Kidney (tissue), 14 donors: ENCODE data around the gene LRIT1. TPM values are rescaled to one million over a fixed set of nuclear protein-coding genes. Genes with fewer than 3 reads are reported as not detected.

Source experiments
- DNase-seq, 5 donors: peaks; one replicate each; pipeline ENCODE4 v3.0.0-alpha.2; 2013 to 2020
- FAIRE-seq: peaks from 2 replicates; lab custom pipeline; 2012; peaks lifted over from hg19 to GRCh38; lab: Jason Lieb, UNC
- H3K27ac ChIP-seq, 2 donors: one replicate each; pipeline ENCODE4 v1.7.0; 2013; ENCODE audit warnings: low read depth in 2 of 2, low read length in 2 of 2, inconsistent platforms in 1 of 2
- H3K27me3 ChIP-seq: one replicate; pipeline ENCODE4 v1.7.1; 2013; ENCODE audit warnings: low read length, inconsistent platforms; ENCODE audit not compliant: control insufficient read depth, insufficient read depth
- H3K36me3 ChIP-seq, 3 donors: one replicate each; pipeline versions ENCODE4 v1.7.0 to v1.7.1; 2013; ENCODE audit warnings: low read length in 3 of 3, control low read depth in 1 of 3, inconsistent platforms in 1 of 3; ENCODE audit not compliant: insufficient read depth in 3 of 3, control insufficient read depth in 2 of 3
- H3K4me1 ChIP-seq, 3 donors: one replicate each; pipeline versions ENCODE4 v1.7.0 to v1.7.1; 2013; ENCODE audit warnings: low read length in 3 of 3, inconsistent platforms in 1 of 3, low read depth in 1 of 3; ENCODE audit not compliant: control insufficient read depth in 2 of 3, insufficient read depth in 2 of 3
- H3K4me3 ChIP-seq, 3 donors: one replicate each; pipeline versions ENCODE4 v1.7.0 to v1.8.1; 2013; ENCODE audit warnings: low read length in 3 of 3, control low read depth in 1 of 3, inconsistent platforms in 1 of 3
- H3K9ac ChIP-seq, 3 donors: one replicate each; pipeline versions ENCODE4 v1.7.0 to v1.7.1; 2013; ENCODE audit warnings: low read length in 3 of 3, control low read depth in 1 of 3, inconsistent platforms in 1 of 3
- H3K9me3 ChIP-seq, 3 donors: one replicate each; pipeline versions ENCODE4 v1.7.0 to v1.7.1; 2013; ENCODE audit warnings: low read length in 3 of 3, control low read depth in 1 of 3, inconsistent platforms in 1 of 3; ENCODE audit not compliant: control insufficient read depth in 2 of 3, insufficient read depth in 1 of 3
- intact Hi-C: fragments of 100-400 bp; cut with DNase I; formaldehyde crosslinking; loops from one replicate; pipeline ENCODE4 v1.11.1; 2022
- polyA plus RNA-seq: library from polyadenylated mRNA; stranded (reverse); fragments of 350-450 nt; fragmentation: Illumina TruSeq; extraction: RNeasy Lipid Tissue Mini Kit (QIAGEN cat#74804); gene quantifications from one replicate; pipeline ENCODE4 v1.2.3, GENCODE V29; 2014; ENCODE audit warnings: low read depth, low replicate concordance; ENCODE audit not compliant: insufficient read depth
- total RNA-seq: library from RNA; stranded (reverse); fragmentation: NEBNext Ultra II Directional; extraction: Animal tissue kit (Norgen Biotek cat#: 25700); gene quantifications from one replicate; pipeline ENCODE4 v1.2.1, GENCODE V29; 2021
- TF ChIP-seq, protein P1 (sequence below): IDR thresholded peaks from 3 replicates; pipeline ENCODE4 v1.5.1; 2012; ENCODE audit warnings: mild to moderate bottlenecking, moderate library complexity, borderline replicate concordance; ENCODE audit not compliant: insufficient read depth; ENCODE audit errors: extremely low read depth
- donor health status: control.
- donor health status: control.
- donor health status: control.
- donor health status: control.
- donor health status: control.
- donor health status: DM: yes; HTN: yes; CAD: no.
- donor health status: Normal renal cell carcinoma (clear cell type).

The LRIT1 gene
- total and polyA plus RNA-seq, 2 donors from 2014 or later, result not detected

DNA sequence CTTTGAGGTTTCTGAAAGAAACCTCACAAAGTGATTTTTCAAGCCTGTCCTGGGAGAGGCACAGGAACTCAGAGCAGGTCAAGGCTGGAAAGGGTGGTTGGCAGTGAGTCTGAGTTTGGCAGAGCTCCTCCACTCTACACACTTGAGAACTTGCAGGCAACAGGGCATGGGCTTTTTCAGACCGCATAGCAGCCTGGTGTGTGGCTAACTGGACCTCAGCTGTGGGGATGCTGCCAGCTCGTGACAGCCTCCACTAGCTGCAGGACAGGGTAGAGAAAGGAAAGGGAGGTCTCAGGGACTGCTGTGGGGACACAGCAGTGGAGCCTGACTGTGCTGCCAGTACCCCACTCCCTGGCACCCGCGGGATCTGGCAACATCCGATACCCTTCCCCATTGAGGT is 44.4 kb downstream of the LRIT1 start:
- TF ChIP-seq, protein P1, sequence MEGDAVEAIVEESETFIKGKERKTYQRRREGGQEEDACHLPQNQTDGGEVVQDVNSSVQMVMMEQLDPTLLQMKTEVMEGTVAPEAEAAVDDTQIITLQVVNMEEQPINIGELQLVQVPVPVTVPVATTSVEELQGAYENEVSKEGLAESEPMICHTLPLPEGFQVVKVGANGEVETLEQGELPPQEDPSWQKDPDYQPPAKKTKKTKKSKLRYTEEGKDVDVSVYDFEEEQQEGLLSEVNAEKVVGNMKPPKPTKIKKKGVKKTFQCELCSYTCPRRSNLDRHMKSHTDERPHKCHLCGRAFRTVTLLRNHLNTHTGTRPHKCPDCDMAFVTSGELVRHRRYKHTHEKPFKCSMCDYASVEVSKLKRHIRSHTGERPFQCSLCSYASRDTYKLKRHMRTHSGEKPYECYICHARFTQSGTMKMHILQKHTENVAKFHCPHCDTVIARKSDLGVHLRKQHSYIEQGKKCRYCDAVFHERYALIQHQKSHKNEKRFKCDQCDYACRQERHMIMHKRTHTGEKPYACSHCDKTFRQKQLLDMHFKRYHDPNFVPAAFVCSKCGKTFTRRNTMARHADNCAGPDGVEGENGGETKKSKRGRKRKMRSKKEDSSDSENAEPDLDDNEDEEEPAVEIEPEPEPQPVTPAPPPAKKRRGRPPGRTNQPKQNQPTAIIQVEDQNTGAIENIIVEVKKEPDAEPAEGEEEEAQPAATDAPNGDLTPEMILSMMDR, result no peak
- no peak overlapping the region for H3K27ac ChIP-seq
- FAIRE-seq, result no peak
- peaks cover 20% of the 10 kb centered on the region for H3K27me3 ChIP-seq
- intact Hi-C loops, result no loop called here
- no peak overlapping the region for H3K4me3 ChIP-seq
- no peaks in the 10 kb centered on the region for H3K36me3 ChIP-seq
- DNase-seq, result no peak
- peaks cover 0 to 3% (median 0%) of the 10 kb centered on the region in 3 donors for H3K4me1 ChIP-seq
- H3K9me3 ChIP-seq, result no peaks in the 10 kb centered on the region
- H3K9ac ChIP-seq, result no peak overlapping the region

DNA sequence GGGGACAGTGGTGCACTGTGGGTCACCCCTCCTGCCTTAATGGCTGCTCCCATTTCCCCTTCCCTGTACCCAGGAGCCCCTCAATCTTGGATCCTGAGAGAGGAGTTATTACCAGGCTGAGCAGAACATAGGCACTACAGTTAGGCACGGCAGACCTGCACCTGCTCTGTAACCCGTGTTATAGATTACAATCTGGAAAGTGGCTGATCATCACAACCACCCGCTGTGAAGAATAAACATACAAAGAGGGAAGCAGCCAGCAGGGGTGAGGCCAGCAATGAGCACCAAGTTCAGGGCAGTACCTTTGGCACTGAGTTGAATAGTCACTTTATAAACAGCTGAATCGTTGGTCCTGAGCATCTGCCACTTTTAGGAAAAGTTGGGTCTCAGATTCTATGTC is 45.3 kb downstream of the LRIT1 start:
- Histone ChIP-seq H3K27me3 (peaks cover 20% of the 10 kb centered on the region), H3K36me3 (no peaks in the 10 kb centered on the region), H3K27ac (no peak overlapping the region), H3K4me1 (peaks cover 0 to 3% (median 0%) of the 10 kb centered on the region in 3 donors), H3K9me3 (no peaks in the 10 kb centered on the region), H3K4me3 (no peak overlapping the region), H3K9ac (no peak overlapping the region)
- TF ChIP-seq, protein P1, result no peak
- FAIRE-seq (no peak), DNase-seq (no peak)
- intact Hi-C loops, result no loop called here

DNA sequence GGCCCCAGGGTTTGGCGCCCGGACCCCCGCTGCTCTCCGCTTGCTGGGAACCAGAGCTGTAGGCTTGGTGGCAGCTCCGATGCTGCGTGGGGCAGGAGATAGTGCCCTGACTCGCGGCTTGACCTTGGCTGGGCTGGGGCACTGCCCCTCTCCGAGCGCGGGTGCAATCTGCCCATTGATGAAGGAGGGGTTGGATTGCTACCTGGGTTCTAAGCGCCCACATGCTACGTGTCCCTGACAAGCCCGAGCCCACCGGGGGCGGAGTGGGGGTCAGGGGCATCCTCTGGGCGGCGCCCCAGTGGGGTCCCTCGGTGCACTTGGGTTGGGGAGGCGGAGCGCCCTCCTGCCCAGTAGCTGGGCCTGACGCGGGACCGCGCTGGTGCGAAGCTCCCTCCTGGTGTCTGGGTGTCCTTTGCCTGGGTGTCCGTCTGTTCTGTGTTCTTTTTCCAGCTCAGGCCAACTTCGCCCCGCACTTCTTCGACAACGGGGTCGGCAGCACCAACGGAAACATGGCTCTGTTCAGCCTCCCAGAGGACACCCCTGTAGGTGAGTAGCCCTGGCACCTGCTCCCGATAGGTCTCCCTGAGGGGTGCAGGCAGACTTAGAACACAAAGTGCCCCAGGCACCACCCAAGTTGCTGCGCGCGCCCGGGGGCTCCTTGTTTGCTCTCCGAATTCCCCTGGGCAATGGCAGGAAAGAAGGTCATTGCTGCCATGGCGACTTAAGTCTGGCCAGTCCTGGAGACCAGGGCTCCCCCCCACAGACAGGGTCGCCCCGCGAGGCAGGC is 46.1 kb downstream of the LRIT1 start:
- DNase-seq (peak in 1 of 5 donors; percentile 49), FAIRE-seq (no peak)
- H3K4me1 ChIP-seq, result peaks cover 0 to 3% (median 0%) of the 10 kb centered on the region in 3 donors
- H3K27ac ChIP-seq, result no peak overlapping the region
- TF ChIP-seq, protein P1, result no peak
- no peak overlapping the region for H3K9ac ChIP-seq
- intact Hi-C loops, result no loop called here
- H3K4me3 ChIP-seq, result peak overlapping the region in 1 of 3 donors; percentile 46
- H3K27me3 ChIP-seq, result peaks cover 20% of the 10 kb centered on the region
- no peaks in the 10 kb centered on the region for H3K9me3 ChIP-seq
- H3K36me3 ChIP-seq, result no peaks in the 10 kb centered on the region
